Activated naive CD4-positive, alpha-beta T cell treated with anti-CD3 and anti-CD28 coated beads, Interleukin-2, amount 10 ng/mL, durations not matched to agents 7 days and 5 days (primary cell): ENCODE results near the gene HMCN2.
"Not testable (repeated sequence)": the region's sequence is repeated elsewhere in the genome, so short reads cannot be mapped to it uniquely, and the experiment has no call there.

Experiments used
- CTCF ChIA-PET: fragments of 350-600 bp; sonication (Branson Sonifier 250); formaldehyde crosslinking; loops from one replicate; lab custom pipeline; 2021; ENCODE audit warnings: antibody characterized with exemption; lab: Charles Lee
- DNase-seq: peaks from one replicate; pipeline ENCODE4 v3.0.0-alpha.2; 2020
- H3K27ac Mint-ChIP-seq: one replicate; pipeline ENCODE4 v1.8.0; 2021; ENCODE audit warnings: mild to moderate bottlenecking, moderate library complexity, mixed read lengths
- H3K27me3 Mint-ChIP-seq: one replicate; pipeline ENCODE4 v1.8.0; 2021; ENCODE audit warnings: mild to moderate bottlenecking, mixed read lengths
- H3K36me3 Mint-ChIP-seq: one replicate; pipeline ENCODE4 v1.8.0; 2021; ENCODE audit warnings: mixed read lengths
- H3K4me1 Mint-ChIP-seq: one replicate; pipeline ENCODE4 v1.8.0; 2021; ENCODE audit warnings: mixed read lengths
- H3K4me3 Mint-ChIP-seq: one replicate; pipeline ENCODE4 v1.8.0; 2021; ENCODE audit warnings: mild to moderate bottlenecking, moderate library complexity, mixed read lengths
- H3K9me3 Mint-ChIP-seq: one replicate; pipeline ENCODE4 v1.8.0; 2021; ENCODE audit warnings: mixed read lengths

The HMCN2 gene

GRCh38 chr9:130244548-130245165, 20.9 kb upstream of the HMCN2 start:
- Mint-ChIP-seq H3K9me3 (no peaks in the 10 kb centered on the region), H3K27ac (no peak overlapping the region), H3K36me3 (no peaks in the 10 kb centered on the region), H3K4me3 (no peak overlapping the region), H3K27me3 (peaks cover 38% of the 10 kb centered on the region), H3K4me1 (peaks cover 24% of the 10 kb centered on the region)
- DNase-seq: no peak
- CTCF ChIA-PET: interaction anchor here (0.8 to 7.9 kb wide), 3 partner anchors 9 to 136 kb away, joined by 3 to 52 read pairs (median 3); no protein-coding TSS in a partner anchor

GRCh38 chr9:130245474-130245873, 20.1 kb upstream of the HMCN2 start:
- no peaks in the 10 kb centered on the region for H3K36me3 Mint-ChIP-seq
- peaks cover 46% of the 10 kb centered on the region for H3K27me3 Mint-ChIP-seq
- no peak overlapping the region for H3K27ac Mint-ChIP-seq
- peaks cover 18% of the 10 kb centered on the region for H3K4me1 Mint-ChIP-seq
- CTCF ChIA-PET: interaction anchor here (0.8 to 7.9 kb wide), 5 partner anchors 9 to 137 kb away, joined by 3 to 52 read pairs (median 3); no protein-coding TSS in a partner anchor
- DNase-seq: no peak
- H3K4me3 Mint-ChIP-seq: no peak overlapping the region
- H3K9me3 Mint-ChIP-seq: no peaks in the 10 kb centered on the region

GRCh38 chr9:130246126-130246525, 19.4 kb upstream of the HMCN2 start:
- DNase-seq: no peak
- Mint-ChIP-seq H3K4me1 (peaks cover 12% of the 10 kb centered on the region), H3K4me3 (no peak overlapping the region), H3K9me3 (no peaks in the 10 kb centered on the region), H3K36me3 (no peaks in the 10 kb centered on the region), H3K27ac (no peak overlapping the region), H3K27me3 (peaks cover 50% of the 10 kb centered on the region)
- CTCF ChIA-PET: interaction anchor here (0.9 to 7.9 kb wide), 4 partner anchors 10 to 137 kb away, joined by 3 to 52 read pairs (median 4); no protein-coding TSS in a partner anchor

- no peaks in the 10 kb centered on the region for H3K9me3 Mint-ChIP-seq
- no peaks in the 10 kb centered on the region for H3K36me3 Mint-ChIP-seq
- CTCF ChIA-PET: interaction anchor here (0.7 kb wide), 1 partner anchor 1121 kb away, joined by 3 read pairs; no protein-coding TSS in a partner anchor
- H3K27me3 Mint-ChIP-seq: peaks cover 36% of the 10 kb centered on the region
- H3K4me3 Mint-ChIP-seq: no peak overlapping the region
- no peak overlapping the region for H3K27ac Mint-ChIP-seq
- DNase-seq: no peak
- H3K4me1 Mint-ChIP-seq: no peaks in the 10 kb centered on the region
Observed at GRCh38 chr9:130254747-130255630, 10.6 kb upstream of the HMCN2 start.

GRCh38 chr9:130255631-130256134, 9.9 kb upstream of the HMCN2 start:
- no peaks in the 10 kb centered on the region for H3K4me1 Mint-ChIP-seq
- H3K9me3 Mint-ChIP-seq: no peaks in the 10 kb centered on the region
- no peak overlapping the region for H3K4me3 Mint-ChIP-seq
- peaks cover 35% of the 10 kb centered on the region for H3K27me3 Mint-ChIP-seq
- H3K36me3 Mint-ChIP-seq: no peaks in the 10 kb centered on the region
- no peak for DNase-seq
- H3K27ac Mint-ChIP-seq: no peak overlapping the region
- CTCF ChIA-PET: no interaction called here

- no peak overlapping the region for H3K27ac Mint-ChIP-seq
- no peak for DNase-seq
- no peaks in the 10 kb centered on the region for H3K4me1 Mint-ChIP-seq
- H3K9me3 Mint-ChIP-seq: no peaks in the 10 kb centered on the region
- CTCF ChIA-PET: no interaction called here
- H3K4me3 Mint-ChIP-seq: no peak overlapping the region
- H3K27me3 Mint-ChIP-seq: peaks cover 37% of the 10 kb centered on the region
- H3K36me3 Mint-ChIP-seq: no peaks in the 10 kb centered on the region
Observed at GRCh38 chr9:130256644-130257043, 8.9 kb upstream of the HMCN2 start.

GRCh38 chr9:130258137-130258536, 7.4 kb upstream of the HMCN2 start:
- H3K9me3 Mint-ChIP-seq, DNase-seq, H3K4me1 Mint-ChIP-seq, H3K4me3 Mint-ChIP-seq, H3K36me3 Mint-ChIP-seq, H3K27ac Mint-ChIP-seq: not testable (repeated sequence)
- H3K27me3 Mint-ChIP-seq: peaks cover 52% of the 10 kb centered on the region
- CTCF ChIA-PET: interaction anchor here (0.6 kb wide), 1 partner anchor 17 kb away, joined by 3 read pairs; no protein-coding TSS in a partner anchor

GRCh38 chr9:130259044-130259443, 6.5 kb upstream of the HMCN2 start:
- no peaks in the 10 kb centered on the region for H3K4me1 Mint-ChIP-seq
- CTCF ChIA-PET: no interaction called here
- peaks cover 61% of the 10 kb centered on the region for H3K27me3 Mint-ChIP-seq
- no peaks in the 10 kb centered on the region for H3K9me3 Mint-ChIP-seq
- H3K4me3 Mint-ChIP-seq: no peak overlapping the region
- DNase-seq: no peak
- H3K27ac Mint-ChIP-seq: no peak overlapping the region
- H3K36me3 Mint-ChIP-seq: no peaks in the 10 kb centered on the region

GRCh38 chr9:130260816-130261765, 4.5 kb upstream of the HMCN2 start:
- Mint-ChIP-seq H3K4me1 (no peaks in the 10 kb centered on the region), H3K4me3 (no peak overlapping the region), H3K9me3 (no peaks in the 10 kb centered on the region), H3K27ac (no peak overlapping the region), H3K27me3 (peaks cover 81% of the 10 kb centered on the region), H3K36me3 (no peaks in the 10 kb centered on the region)
- CTCF ChIA-PET: no interaction called here
- no peak for DNase-seq

GRCh38 chr9:130262061-130262745, 3.4 kb upstream of the HMCN2 start:
- Mint-ChIP-seq H3K27ac (no peak overlapping the region), H3K4me1 (no peaks in the 10 kb centered on the region), H3K9me3 (no peaks in the 10 kb centered on the region), H3K4me3 (no peak overlapping the region), H3K27me3 (peaks cover 92% of the 10 kb centered on the region), H3K36me3 (no peaks in the 10 kb centered on the region)
- DNase-seq: no peak
- CTCF ChIA-PET: no interaction called here

- Mint-ChIP-seq H3K4me1 (no peaks in the 10 kb centered on the region), H3K36me3 (no peaks in the 10 kb centered on the region), H3K4me3 (no peak overlapping the region), H3K9me3 (no peaks in the 10 kb centered on the region), H3K27ac (no peak overlapping the region), H3K27me3 (peaks cover 92% of the 10 kb centered on the region)
- CTCF ChIA-PET: no interaction called here
- DNase-seq: no peak
Observed at GRCh38 chr9:130262771-130263170, 2.8 kb upstream of the HMCN2 start.

- no peaks in the 10 kb centered on the region for H3K4me1 Mint-ChIP-seq
- CTCF ChIA-PET: interaction anchor here (1.1 kb wide), 1 partner anchor 18 kb away, joined by 4 read pairs; no protein-coding TSS in a partner anchor
- no peak for DNase-seq
Observed at GRCh38 chr9:130263601-130264413, 1.8 kb upstream of the HMCN2 start.

More at GRCh38 chr9:130263601-130264413, 1.8 kb upstream of the HMCN2 start:
- Mint-ChIP-seq H3K27me3 (peaks cover 97% of the 10 kb centered on the region), H3K4me3 (no peak overlapping the region), H3K36me3 (no peaks in the 10 kb centered on the region), H3K9me3 (no peaks in the 10 kb centered on the region), H3K27ac (no peak overlapping the region)
